Muscle layer of duodenum (tissue), 2 donors: Measurements from ENCODE around the gene COL7A1.

Source experiments
- H3K27ac ChIP-seq: one replicate; pipeline ENCODE4 v1.7.0; 2013; ENCODE audit warnings: mild to moderate bottlenecking, low read length
- H3K27me3 ChIP-seq: one replicate; pipeline ENCODE4 v1.7.0; 2013; ENCODE audit warnings: low read depth, mild to moderate bottlenecking, control low read depth, low read length
- H3K36me3 ChIP-seq, 2 donors: one replicate each; pipeline ENCODE4 v1.7.0; 2013; ENCODE audit warnings: low read length in 2 of 2, control low read depth in 1 of 2, mild to moderate bottlenecking in 1 of 2; ENCODE audit not compliant: insufficient read depth in 2 of 2, control insufficient read depth in 1 of 2
- H3K4me1 ChIP-seq, 2 donors: one replicate each; pipeline ENCODE4 v1.7.0; 2013; ENCODE audit warnings: low read length in 2 of 2, mild to moderate bottlenecking in 2 of 2, control low read depth in 1 of 2, moderate library complexity in 1 of 2; ENCODE audit not compliant: insufficient read depth in 2 of 2, control insufficient read depth in 1 of 2
- H3K4me3 ChIP-seq, 2 donors: one replicate each; pipeline ENCODE4 v1.7.0; 2013; ENCODE audit warnings: low read length in 2 of 2, low read depth in 1 of 2, mild to moderate bottlenecking in 1 of 2
- H3K9me3 ChIP-seq, 2 donors: one replicate each; pipeline ENCODE4 v1.7.0; 2013; ENCODE audit warnings: low read length in 2 of 2, control low read depth in 1 of 2, mild to moderate bottlenecking in 1 of 2; ENCODE audit not compliant: control insufficient read depth in 1 of 2
- donor health status: healthy.

Gene COL7A1

DNA sequence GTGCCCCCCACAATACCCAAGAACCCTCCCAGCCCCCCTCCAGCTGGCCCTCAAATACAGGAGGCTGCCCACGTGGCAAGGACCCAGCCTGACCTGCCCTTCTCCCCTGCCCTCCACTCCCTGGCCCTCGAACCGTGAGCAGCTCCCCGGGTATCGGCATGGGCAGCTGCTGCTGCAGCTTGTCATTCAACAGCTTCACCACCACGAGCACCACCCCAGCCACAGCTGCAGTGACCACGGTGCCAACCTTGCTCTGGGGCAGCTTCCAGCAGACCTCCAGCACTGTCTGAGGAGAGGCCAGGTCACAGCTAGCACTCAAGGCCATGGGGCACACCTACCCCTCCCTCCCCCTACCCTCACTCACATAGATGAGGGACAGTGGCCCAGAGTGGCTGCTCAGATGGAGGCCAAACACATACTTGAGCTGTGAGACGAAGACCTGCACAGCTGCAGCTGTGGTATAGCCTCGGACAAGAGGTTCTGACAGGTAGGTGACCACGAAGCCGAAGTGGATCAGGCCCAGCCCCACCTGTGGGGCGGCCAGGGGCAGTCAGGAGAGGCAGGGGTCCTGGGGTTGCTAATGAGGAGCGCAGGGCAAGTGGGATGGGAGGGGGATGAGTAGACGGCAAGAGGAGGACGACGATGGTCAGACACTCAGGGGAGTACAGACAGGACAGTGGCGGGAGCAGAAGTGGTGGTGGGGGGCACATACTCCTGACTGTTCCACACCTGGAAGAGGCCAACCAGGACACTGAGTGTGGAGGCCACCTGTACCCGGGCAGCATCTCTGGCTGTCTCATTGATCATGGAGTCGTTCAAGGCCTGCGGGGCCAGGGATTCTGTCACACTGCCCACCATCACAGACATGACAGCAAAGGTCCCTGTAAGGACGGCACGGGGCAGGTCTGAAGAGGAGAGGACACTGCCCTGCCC lies 36.7 kb upstream of the COL7A1 start:
- peaks cover 4 to 23% of the 10 kb centered on the region in 2 donors for H3K4me1 ChIP-seq
- H3K4me3 ChIP-seq = no peak overlapping the region
- no peaks in the 10 kb centered on the region for H3K9me3 ChIP-seq
- no peaks in the 10 kb centered on the region for H3K27me3 ChIP-seq
- H3K36me3 ChIP-seq = peaks cover 21 to 63% of the 10 kb centered on the region in 2 donors
- H3K27ac ChIP-seq = no peak overlapping the region

DNA sequence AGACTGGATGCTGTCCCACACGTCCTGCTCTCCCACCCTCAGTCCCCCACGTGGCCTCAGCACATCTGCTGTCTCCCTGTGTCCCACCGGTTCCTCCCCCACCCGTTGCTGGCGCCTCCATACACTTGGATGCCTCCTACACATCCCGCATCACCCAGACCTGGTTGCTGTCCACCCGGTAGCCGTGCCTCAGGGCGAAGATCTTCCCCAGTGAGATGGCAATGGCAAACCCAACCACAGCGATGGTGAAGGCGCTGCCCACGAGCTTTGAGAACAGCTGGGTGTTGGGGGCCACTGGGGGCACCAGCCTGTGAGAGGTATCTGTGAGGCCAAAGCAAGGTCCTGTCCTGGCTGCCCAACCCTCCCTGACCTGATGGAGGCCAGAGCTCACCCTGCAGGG lies 35.7 kb upstream of the COL7A1 start:
- no peak overlapping the region for H3K27ac ChIP-seq
- no peaks in the 10 kb centered on the region for H3K9me3 ChIP-seq
- peaks cover 21 to 73% of the 10 kb centered on the region in 2 donors for H3K36me3 ChIP-seq

DNA sequence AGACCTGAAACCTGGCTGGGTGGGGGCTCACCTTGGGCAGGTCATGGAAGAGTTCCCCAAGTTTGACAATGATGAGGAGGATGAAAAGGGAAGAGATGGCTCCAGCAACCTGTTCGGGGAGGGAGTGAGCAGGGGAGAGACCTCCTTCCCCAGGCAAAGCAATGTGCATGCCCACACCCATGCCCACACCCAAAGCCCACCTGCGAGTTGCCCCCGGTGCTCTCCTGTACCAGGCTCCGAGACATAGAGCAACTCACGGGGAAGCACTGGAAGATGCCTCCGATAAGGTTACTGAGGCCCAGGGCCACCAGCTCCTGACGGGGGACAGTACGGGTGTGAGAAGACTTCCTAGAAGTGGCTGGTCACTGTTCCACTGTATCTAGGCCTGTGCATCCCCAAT lies 35.3 kb upstream of the COL7A1 start:
- Histone ChIP-seq H3K27ac (no peak overlapping the region), H3K4me3 (no peak overlapping the region), H3K36me3 (peaks cover 21 to 77% of the 10 kb centered on the region in 2 donors), H3K27me3 (no peaks in the 10 kb centered on the region), H3K9me3 (no peaks in the 10 kb centered on the region), H3K4me1 (peaks cover 0 to 16% of the 10 kb centered on the region in 2 donors)

More for the DNA sequence above, 35.7 kb upstream of the COL7A1 start:
- H3K4me3 ChIP-seq = no peak overlapping the region
- H3K4me1 ChIP-seq = peaks cover 0 to 16% of the 10 kb centered on the region in 2 donors
- H3K27me3 ChIP-seq = no peaks in the 10 kb centered on the region

DNA sequence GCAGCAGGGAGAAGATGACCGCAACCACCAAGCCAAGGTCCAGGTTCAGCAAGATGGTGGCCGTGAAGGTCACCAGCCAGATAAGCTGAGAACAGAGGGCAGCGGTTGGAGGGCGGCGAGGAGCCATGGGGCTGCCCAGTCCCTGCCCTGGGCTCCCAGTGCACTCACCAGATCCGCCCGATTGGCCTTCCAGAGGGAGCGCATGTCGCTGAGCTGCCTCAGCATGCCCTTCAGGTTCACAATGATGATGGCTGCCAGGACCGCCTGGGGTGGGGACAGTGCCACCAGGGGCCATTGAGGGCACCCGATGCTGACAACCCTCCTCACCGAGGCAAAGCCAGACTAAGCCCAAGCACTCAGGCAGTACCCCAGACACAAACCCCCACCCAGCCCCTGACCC lies 34.8 kb upstream of the COL7A1 start:
- H3K36me3 ChIP-seq = peaks cover 21 to 80% of the 10 kb centered on the region in 2 donors
- peaks cover 0 to 14% of the 10 kb centered on the region in 2 donors for H3K4me1 ChIP-seq
- no peaks in the 10 kb centered on the region for H3K9me3 ChIP-seq
- H3K27me3 ChIP-seq = no peaks in the 10 kb centered on the region
- no peak overlapping the region for H3K27ac ChIP-seq
- no peak overlapping the region for H3K4me3 ChIP-seq

DNA sequence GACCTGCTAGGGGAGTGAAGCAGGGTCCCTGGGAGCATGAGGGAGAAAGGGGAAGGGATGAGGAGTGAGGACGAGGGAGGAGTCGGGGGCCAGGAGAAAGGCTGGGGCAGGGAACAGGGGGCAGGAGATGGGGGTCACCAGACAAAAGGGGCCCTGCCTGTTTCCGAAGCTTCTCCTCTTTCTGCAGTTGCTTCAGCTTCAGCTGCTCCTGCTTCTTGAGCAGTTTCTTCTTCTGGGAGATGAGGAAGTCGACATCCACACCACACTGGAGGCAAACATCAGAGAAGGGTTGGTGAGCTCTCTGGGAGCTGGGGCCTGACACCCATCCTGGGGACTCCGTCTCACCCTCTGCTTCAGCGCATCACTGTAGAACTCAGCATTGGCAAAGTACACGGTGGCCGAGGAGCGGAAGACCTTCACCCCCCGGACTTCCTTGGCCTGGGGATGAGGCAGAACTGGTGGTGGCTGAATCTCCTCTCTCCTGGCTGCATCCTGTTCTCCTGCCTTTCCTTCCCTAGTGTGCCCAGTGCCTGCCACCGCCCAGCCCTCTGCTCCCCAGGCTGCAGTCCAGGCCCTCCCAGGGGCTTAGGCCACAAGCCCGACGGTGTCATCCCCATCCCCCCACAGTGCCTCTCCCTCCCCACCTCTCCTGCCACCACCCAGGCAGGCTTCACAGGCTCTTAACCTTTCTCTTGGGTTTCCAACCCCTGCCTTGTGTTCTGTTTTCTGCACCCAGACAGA lies 33.3 kb upstream of the COL7A1 start:
- Histone ChIP-seq H3K9me3 (no peaks in the 10 kb centered on the region), H3K27ac (no peak overlapping the region), H3K27me3 (no peaks in the 10 kb centered on the region), H3K4me1 (no peaks in the 10 kb centered on the region), H3K36me3 (peaks cover 21 to 80% of the 10 kb centered on the region in 2 donors), H3K4me3 (no peak overlapping the region)

DNA sequence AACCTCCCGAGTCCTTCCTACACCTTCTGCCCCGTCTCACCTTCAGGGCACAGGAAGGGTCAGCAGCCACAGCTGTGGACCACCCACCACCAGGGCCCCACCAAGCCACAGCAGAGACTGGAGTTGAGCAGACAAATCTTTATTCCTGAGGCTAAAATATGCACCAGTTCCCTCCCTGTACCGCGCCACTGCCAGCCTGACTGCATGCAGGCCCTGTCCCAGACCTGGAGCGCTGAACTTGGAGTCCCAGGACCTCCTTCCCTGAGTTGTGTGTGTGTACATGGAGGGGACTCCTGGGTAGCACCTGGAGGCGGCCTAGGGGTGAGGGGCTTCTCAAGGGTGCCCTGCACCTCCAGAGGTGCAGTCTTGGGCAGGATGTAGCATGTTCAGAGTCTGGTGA lies 30.5 kb upstream of the COL7A1 start:
- Histone ChIP-seq H3K27ac (no peak overlapping the region), H3K4me3 (no peak overlapping the region), H3K9me3 (no peaks in the 10 kb centered on the region), H3K36me3 (peaks cover 20 to 55% of the 10 kb centered on the region in 2 donors), H3K27me3 (no peaks in the 10 kb centered on the region), H3K4me1 (no peaks in the 10 kb centered on the region)

DNA sequence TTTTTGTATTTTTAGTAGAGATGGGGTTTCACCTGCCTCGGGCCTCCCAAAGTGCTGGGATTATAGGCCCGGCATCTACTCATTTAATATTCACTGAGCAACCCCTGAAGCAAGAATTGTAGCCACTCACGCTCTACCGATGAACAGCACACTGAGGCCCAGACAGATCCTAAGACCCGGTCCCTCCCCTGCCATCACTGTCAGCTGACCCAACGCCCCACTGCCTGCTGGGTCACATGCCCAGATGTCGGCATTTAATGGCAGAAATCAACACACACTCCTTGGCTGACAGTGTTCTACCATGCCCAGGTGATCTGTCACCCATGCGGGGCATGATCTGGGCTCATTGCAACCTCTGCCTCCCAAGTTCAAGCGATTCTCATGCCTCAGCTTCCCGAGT lies 29.6 kb upstream of the COL7A1 start:
- peaks cover 14 to 47% of the 10 kb centered on the region in 2 donors for H3K36me3 ChIP-seq
- no peaks in the 10 kb centered on the region for H3K9me3 ChIP-seq
- no peaks in the 10 kb centered on the region for H3K27me3 ChIP-seq
- H3K27ac ChIP-seq = no peak overlapping the region
- no peak overlapping the region for H3K4me3 ChIP-seq
- H3K4me1 ChIP-seq = no peaks in the 10 kb centered on the region

DNA sequence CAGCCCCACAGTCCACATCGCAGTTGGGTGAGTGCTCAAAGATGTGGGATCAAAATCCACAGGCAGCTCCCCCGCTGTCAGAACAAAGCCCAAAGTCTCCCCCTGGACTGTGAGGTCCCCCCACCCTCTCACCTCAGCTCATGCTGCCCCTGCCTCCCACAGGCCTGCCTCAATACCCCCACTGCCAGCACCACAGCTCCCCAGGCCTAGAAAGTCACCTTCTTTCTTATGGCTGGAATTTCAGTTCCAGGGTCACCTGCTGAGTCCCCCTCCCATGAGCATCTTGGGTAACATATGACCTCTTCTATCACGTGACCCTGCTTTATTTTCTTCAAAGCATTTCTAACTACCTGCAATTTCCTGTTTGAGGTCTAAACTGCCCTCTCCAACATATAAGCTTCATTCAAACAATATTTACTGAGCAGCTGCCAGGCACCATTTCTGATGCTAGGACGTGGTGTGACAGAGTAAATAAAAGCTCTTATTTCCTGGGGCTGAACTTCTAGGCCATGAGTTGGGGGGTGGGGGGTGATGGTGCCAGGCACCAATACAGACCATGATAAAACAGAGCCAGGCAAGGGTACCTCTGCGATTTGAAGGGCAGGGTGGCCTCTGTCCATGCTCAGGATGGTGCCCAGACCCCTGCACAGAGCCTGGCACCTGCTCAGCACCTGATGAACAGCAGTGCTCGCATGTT lies 28.9 kb upstream of the COL7A1 start:
- Histone ChIP-seq H3K4me1 (no peaks in the 10 kb centered on the region), H3K9me3 (no peaks in the 10 kb centered on the region), H3K36me3 (peaks cover 8 to 39% of the 10 kb centered on the region in 2 donors), H3K27me3 (no peaks in the 10 kb centered on the region), H3K27ac (no peak overlapping the region), H3K4me3 (no peak overlapping the region)

DNA sequence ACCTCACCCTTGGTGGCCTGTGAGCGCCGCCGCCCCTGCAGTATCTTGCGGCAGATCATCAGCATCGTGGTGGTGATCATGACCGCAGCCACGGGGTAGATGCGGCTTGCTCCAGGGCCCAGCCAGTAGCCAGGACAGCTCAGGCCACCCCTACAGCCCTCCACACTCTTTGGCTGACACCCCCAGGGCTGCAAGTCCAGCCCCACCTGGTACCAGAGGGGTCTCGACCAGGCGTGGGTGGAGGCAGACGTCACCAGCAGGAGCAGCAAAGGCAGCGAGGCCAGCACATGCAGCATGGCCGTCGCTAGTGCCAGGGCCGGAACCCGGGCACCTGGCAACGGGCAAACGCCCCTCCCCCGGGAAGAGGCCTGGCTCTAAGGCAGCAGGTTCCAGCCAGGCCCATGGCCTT lies 26.3 kb upstream of the COL7A1 start, which contains the start of gene TMEM89:
TMEM89 (minus strand) TSS at position 309 of the 409 bp plus-strand sequence; CDS start at position 296, 13 bp downstream.
- peaks cover 0 to 14% of the 10 kb centered on the region in 2 donors for H3K36me3 ChIP-seq
- H3K4me1 ChIP-seq = no peaks in the 10 kb centered on the region
- H3K9me3 ChIP-seq = peaks cover 8 to 11% of the 10 kb centered on the region in 2 donors
- no peak within 1 kb of the TSS for H3K27ac ChIP-seq
- no peaks in the 10 kb centered on the region for H3K27me3 ChIP-seq
- H3K4me3 ChIP-seq = no peak within 1 kb of the TSS

DNA sequence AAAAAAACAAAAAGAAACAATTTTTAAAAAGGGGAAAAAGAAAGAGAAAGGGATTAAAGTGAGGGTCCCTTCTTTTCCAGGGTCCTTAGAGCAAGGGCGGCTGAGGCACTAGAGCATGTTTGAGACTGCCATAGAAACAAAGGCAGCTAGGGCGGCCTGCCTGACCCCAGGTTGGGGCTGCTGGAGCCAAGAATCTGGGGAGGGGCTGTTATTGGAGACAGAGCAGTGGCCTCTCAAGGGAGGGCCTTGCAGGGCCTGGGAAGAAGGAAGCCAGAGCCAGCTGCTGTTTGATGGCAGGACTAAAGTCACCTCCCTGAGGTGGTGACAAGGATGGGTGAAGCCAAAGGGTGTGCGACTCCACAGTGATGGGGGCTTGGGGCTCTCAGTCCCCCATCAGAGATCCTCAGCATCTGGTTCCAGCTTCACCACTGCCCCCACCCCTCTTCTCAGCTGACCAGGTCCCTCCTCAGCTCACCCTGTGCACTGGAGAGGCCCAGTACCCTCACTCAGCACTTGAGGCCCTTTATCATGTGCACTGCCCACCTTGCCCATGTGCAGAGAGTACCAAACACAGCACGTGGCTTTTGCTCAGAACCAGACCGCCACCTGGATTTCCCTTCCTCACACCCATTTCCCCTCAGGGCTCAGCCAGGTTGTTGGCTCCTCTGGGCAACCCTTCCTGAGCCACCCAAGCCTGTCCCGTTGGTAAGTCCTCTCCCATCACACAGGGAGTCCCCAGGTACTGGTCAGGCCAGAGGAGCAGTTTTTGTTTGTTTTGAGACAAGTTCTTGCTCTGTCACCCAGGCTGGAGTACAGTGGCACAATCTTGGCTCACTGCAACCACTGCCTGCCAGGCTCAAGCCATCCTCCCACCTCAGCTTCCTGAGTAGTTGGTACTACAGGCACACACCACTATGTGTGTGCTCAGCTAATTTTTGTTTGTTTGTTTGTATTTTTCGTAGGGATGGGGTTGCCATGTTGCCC lies 24.7 kb upstream of the COL7A1 start:
- Histone ChIP-seq H3K27ac (no peak overlapping the region), H3K9me3 (peaks cover 8 to 11% of the 10 kb centered on the region in 2 donors), H3K27me3 (no peaks in the 10 kb centered on the region), H3K4me3 (no peak overlapping the region), H3K36me3 (no peaks in the 10 kb centered on the region), H3K4me1 (no peaks in the 10 kb centered on the region)
